Medulla oblongata (tissue), 1 donor: ENCODE results near the gene MFSD12.
"Not testable (repeated sequence)": the region's sequence is repeated elsewhere in the genome, so short reads cannot be mapped to it uniquely, and the experiment has no call there.

ENCODE experiments used
- DNase-seq: peaks from one replicate; pipeline ENCODE4 v3.0.0-alpha.2; 2015; ENCODE audit errors: extremely low spot score

The MFSD12 gene

DNA sequence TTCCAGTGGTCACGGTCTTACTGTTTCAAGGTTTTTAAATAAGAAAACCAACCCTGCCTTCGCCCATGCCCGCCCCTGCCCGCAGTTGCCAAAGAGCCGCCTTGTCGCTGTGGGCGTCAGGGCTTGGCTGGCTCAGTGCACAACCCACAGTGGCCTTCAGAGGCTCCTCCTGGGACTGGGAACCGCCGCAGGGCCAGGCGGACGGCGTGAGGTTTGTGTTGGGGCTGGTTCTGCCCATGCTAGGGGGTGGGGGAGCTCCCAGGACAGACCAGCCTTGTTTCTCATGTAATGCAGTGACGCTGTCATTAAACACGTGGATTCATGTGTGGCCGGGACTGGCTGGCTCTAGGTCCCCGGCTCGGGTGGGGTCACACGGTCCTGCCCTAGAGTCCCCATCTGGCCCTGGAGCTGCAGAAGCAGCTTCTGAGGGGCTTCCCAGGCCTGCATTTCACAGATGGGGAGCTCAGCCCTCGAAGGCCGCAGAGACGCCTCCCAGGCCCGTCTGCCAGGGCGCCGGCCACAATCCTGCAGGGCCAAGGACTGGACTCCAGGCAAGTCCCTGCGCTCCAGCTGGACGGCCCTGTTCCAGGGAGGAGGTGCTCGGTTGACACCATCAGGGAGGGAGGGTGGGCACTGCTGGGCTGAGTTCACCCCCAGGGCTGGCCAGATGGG, 20.8 kb downstream of the MFSD12 start:
- peak; percentile 84 for DNase-seq

DNA sequence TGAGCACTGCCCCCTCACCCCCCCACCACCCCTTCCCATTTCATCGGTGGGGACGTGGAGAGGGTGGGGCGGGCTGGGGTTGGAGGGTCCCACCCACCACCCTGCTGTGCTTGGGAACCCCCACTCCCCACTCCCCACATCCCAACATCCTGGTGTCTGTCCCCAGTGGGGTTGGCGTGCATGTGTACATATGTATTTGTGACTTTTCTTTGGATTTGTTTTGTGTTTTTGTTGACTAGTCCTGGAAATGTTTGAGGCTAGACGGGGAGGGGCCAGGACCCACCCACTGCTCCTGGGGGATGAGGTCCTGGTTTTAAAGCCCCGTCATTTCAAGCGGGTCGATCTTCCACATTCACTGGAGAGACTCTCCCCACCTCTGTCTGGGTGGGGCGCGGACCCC, 21.4 kb downstream of the MFSD12 start:
- no peak for DNase-seq

DNA sequence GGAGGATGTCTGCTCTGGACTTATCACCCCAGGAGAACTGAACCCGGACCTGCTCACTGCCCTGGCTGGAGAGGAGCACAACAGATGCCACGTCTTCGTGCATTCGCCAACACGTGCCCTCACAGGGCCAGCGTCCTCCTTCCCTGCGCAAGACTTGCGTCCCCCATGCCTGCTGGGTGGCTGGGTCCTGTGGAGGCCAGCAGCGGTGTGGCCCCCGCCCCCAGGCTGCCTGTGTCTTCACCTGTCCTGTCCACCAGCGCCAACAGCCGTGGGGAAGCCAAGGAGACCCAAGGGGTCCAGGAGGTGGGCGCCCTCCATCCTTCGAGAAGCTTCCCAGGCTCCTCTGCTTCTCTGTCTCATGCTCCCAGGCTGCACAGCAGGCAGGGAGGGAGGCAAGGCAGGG, 21.8 kb downstream of the MFSD12 start:
- DNase-seq = no peak

DNA sequence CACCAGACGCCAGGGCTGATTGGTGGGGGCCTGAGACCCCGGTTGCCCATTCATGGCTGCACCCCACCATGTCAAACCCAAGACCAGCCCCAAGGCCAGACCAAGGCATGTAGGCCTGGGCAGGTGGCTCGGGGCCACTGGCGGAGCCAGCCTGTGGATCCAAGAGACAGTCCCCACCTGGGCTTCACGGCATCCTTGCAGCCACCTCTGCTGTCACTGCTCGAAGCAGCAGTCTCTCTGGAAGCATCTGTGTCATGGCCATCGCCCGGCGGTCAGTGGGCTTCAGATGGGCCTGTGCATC, 22.2 kb downstream of the MFSD12 start:
- no peak for DNase-seq

DNA sequence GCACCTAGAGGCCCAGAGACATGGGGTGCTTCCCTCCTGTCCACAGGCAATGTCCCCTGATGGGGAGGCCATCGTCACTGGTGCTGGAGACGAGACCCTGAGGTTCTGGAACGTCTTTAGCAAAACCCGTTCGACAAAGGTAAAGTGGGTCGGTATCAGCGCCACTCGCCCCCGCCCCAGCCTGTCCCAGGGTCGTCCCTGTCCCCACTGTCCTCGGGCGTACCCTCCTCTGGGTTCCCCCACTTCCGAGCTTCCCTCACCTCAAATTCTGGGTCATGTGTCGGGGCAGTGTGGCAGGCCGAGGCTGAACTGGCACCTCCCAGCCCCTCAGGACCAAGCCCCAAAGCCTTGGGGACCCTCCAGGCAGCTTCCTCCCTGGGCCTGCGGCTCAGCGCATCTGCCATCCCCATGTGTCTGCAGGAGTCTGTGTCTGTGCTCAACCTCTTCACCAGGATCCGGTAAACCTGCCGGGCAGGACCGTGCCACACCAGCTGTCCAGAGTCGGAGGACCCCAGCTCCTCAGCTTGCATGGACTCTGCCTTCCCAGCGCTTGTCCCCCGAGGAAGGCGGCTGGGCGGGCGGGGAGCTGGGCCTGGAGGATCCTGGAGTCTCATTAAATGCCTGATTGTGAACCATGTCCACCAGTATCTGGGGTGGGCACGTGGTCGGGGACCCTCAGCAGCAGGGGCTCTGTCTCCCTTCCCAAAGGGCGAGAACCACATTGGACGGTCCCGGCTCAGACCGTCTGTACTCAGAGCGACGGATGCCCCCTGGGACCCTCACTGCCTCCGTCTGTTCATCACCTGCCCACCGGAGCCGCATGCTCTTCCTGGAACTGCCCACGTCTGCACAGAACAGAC, 22.8 kb downstream of the MFSD12 start:
- DNase-seq = no peak

DNA sequence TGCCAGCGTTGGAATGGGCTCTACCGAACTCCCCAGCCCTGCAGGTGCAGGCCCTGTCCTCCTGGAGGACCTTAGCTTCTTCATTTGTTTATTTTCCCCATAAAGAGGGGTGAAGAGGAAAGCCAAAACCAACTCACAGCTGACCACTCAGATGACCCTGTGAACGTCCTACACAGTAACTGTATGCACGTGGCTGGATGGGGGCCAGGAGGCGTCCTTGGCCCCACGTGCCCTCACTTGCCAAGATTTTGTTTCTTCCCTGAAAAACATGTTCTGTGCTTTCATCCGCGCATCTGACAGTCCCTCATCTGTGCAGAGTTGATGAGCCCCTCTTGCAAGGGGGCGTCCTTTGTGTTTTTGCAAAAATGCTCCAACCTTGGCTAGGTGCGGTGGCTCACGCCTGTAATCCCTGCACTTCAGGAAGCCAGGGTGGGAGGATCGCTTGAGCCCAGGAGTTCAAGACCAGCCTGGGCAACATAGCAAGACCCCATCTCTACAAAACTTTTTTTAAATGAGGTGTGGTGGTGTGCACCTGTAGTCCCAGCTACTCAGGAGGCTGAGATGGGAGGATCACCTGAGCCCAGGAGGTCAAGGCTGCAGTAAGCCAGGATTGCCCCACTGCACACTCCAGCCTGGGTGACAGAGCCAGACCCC, 23.7 kb downstream of the MFSD12 start:
- no peak for DNase-seq

DNA sequence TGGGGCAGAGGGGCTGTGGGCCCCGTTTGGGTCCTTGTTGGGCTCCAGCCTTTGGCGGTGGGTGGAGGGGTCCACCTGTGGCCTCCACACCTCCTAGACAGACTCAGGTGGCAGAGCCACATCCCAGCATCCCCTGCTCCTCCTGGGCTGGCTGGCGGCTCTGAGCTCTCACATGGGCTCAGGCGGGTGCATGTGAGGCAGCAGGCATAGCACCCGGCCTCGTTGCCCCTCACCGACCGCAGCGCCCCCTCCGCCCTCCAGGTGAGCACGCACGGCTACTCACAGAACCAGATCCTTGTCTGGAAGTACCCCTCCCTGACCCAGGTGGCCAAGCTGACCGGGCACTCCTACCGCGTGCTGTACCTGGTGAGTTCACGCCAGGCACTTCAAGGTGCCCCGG, 24.4 kb downstream of the MFSD12 start:
- DNase-seq = no peak

DNA sequence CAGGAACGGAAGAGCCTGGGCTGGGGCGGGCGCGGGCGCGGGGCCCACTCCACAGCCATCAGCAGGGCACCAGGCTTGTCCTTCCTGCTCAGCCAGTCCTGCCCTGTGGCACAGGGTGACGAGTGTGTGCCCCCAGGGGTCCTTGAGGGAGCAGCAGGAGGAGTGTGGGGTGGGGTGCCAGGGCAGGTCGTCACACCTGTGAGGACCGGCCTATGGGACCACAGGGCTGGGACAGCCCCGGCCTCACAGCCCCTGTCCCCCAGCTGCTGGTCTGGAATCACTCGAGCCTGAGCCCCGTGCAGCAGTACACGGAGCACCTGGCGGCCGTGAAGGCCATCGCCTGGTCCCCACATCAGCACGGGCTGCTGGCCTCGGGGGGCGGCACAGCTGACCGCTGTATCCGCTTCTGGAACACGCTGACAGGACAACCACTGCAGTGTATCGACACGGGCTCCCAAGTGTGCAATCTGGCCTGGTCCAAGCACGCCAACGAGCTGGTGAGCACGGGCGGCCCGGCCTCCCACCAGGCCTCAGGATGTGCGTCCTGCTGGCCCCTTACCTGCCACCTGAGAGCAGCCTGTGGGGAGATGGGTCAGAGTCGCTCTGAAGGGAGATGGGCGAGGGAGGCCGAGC, 25.1 kb downstream of the MFSD12 start:
- DNase-seq = no peak

DNA sequence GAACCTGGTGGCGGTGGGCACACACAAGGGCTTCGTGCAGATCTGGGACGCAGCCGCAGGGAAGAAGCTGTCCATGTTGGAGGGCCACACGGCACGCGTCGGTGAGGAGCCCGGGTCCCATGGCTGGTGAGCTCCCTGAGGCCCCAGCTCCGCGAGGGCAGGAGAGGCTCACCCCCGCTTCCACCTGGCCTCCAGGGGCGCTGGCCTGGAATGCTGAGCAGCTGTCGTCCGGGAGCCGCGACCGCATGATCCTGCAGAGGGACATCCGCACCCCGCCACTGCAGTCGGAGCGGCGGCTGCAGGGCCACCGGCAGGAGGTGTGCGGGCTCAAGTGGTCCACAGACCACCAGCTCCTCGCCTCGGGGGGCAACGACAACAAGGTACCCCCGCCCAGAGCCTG, 25.7 kb downstream of the MFSD12 start:
- no peak for DNase-seq

DNA sequence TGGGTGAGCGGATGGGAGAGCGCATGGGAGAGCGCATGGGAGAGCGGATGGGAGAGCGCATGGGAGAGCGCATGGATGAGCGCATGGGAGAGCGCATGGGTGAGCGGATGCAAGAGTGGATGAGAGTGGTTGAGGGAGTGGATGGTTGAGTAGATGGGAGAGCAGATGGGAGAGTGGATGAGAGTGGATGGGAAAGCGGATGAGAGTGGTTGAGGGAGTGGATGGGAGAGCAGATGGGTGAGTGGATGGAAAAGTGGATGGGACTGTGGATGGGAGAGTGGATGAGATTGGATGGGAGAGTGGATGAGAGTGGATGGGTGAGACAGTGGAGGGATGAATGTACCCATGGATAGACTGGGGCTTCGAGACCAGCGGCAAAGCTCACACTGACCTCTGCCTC, 27.0 kb downstream of the MFSD12 start:
- no peak for DNase-seq

DNA sequence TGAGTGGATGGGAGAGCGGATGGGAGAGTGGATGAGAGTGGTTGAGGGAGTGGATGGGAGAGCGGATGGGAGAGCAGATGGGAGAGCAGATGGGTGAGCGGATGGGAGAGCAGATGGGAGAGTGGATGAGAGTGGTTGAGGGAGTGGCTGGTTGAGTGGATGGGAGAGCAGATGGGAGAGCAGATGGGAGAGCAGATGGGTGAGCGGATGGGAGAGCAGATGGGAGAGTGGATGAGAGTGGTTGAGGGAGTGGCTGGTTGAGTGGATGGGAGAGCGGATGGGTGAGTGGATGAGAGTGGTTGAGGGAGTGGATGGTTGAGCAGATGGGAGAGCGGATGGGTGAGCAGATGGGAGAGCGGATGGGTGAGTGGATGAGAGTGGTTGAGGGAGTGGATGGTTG, 28.1 kb downstream of the MFSD12 start:
- DNase-seq = not testable (repeated sequence)

DNA sequence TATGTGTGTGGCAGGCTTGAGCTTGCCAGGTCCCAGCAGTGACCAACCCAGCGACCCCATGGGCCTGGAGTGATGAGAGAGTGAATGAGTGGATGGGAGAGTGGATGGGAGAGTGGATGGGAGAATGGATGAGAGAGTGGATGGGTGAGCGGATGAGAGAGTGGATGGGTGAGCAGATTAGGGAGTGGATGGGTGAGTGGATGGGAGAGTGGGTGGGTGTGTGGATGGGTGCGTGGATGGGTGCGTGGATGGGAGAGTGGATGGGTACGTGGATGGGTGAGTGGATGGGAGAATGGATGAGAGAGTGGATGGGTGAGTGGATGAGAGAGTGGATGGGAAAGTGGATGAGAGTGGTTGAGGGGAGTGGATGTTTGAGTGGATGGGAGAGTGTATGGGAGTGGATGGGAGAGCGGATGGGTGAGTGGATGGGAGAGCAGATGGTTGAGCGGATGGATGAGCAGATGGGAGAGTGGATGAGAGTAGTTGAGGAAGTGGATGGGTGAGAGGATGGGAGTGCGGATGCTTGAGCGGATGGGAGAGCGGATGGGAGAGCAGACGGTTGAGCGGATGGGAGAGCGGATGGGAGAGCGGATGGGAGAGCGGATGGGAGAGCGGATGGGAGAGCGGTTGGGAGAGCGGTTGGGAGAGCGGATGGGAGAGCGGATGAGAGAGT, 28.7 kb downstream of the MFSD12 start:
- DNase-seq = no peak

DNA sequence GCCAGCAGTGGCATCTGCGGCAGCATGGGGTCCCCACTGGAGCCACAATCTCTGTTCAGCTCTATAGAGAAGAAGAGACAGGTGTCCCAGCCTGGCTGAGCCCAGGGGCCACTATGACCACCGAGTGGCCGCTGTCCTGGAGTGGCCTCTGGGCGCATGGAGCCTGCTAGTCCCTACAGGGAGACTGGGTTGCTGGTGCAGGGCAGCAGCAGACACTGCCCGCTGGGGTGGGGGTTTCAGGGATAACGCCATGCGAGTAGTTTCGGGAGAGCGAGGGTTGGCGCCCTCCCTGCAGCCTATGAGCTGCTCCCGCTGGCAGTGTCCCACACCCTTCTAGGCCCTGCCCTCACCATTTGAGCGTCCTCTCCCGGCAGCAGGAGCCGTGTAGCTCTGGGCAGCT, 29.3 kb downstream of the MFSD12 start:
- DNase-seq = no peak

DNA sequence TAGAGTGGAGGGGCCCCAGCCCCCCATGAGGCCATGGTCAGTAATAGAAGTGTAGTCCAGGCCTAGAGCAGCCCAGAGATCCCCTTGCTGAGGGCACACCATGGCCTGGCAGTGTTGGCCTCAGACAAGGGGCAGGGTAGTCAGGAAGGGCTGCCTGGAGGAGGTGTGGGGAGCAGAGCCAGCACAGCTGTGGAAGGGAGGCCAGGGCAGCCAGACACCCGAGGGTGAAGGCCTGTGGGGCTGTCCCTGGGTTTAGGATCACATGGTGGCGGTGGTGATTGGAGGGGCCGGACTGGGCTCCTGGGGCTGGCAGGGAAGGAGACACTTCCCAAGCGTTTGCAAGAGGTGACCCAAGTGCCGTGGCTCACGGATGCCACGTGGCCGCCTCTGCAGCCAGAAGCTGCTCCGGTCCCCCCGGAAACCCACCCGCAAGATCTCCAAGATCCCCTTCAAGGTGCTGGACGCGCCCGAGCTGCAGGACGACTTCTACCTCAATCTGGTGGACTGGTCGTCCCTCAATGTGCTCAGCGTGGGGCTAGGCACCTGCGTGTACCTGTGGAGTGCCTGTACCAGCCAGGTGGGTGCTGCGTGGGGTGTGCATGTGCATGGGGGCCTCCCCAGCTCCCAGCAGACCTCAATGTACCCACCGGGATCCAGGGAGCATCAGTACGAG, 30.0 kb downstream of the MFSD12 start:
- no peak for DNase-seq

DNA sequence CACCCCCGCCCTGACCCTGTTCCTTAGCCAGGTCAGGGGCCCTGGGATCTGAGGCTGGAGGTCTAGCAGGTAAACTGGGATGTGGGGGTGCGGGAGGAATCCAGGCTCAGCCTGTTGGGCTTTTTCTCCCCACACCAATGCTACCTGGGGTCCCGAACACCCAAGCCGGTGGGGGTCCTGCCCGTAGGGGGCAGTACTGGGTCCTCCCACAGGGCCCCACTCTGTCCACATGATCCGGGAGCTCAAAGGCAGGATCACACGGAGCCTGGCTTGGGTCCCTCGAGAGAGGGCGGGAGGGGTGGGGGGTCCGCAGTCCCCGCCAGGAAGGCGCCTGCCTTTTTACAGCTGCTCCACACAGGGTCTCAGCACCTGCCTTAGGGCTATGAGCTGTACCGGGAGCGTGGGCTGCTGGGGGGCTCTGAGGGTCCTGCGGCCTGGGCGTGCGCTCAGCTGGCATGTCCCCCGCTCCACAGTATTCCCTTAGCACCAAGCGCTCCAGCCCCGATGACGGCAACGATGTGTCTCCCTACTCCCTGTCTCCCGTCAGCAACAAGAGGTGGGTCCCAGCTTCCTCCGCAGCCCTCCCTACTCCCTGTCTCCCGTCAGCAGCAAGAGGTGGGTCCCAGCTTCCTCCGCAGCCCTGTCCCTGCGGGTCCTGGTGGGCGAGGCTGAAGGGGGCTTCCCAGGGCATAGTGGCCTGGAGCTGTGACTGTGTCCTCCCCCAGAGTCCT, 30.7 kb downstream of the MFSD12 start:
- no peak for DNase-seq

DNA sequence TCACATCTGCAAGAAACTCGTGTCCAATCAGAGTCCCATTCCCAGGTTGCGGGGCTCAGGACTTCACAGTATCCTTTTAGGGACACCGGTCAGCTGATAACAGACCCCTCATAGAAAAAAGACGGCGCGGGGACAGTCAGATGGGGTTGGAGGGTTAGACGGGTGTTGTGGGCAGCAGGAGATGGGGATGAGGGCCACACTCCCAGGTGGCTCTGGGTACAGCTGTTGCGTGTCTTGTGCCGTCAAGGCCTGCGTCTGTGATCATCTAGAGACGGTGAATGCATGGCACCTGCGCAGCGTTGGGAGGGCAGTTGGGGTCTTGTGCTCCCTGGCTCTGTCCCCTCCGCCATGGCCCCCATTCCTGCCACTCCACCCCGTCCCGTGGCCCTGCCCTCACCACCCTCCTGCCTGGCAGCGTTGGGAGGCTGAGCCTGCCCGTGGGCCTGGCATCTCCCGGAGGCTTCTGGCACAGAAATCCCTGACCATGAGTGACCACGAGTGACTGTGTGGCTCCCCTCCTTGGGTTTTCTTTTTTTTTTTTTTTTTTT, 32.4 kb downstream of the MFSD12 start:
- DNase-seq = no peak

DNA sequence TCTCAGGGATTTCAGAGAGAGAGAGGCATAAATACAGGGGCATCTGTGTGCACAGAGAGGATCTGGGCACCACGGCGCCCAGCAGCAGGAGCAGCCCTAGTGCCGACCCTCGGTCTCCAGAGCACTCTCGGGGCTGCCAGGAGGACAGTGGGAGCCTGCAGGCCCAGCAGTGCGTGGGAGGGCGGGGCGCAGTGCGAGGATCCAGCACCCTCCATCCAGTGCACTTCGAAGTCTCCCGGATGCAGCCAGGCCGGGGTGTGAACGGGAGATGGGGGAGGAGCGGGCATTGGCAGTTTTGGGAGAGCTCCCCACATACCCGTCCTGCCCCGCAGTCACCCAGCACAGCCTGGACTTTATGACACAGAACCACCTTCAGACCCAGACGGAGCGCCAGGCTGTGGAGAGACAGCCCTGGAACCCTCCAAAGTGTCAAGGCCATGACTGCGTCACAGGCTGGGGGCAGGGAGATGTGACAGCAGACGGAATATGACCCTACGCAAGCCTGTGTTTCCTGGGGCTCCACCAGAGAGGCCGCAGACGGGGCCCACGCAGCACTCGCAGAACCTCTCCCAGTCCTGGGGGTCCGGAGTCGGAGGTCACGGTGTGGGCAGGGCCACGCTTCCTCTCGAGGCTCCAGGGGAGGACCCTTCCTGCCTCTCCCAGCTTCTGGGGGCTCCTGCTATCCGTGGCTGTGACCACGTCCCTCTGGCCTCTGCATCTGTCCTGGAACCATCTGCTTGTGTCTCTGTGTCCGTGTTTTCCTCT, 33.1 kb downstream of the MFSD12 start:
- DNase-seq = no peak

DNA sequence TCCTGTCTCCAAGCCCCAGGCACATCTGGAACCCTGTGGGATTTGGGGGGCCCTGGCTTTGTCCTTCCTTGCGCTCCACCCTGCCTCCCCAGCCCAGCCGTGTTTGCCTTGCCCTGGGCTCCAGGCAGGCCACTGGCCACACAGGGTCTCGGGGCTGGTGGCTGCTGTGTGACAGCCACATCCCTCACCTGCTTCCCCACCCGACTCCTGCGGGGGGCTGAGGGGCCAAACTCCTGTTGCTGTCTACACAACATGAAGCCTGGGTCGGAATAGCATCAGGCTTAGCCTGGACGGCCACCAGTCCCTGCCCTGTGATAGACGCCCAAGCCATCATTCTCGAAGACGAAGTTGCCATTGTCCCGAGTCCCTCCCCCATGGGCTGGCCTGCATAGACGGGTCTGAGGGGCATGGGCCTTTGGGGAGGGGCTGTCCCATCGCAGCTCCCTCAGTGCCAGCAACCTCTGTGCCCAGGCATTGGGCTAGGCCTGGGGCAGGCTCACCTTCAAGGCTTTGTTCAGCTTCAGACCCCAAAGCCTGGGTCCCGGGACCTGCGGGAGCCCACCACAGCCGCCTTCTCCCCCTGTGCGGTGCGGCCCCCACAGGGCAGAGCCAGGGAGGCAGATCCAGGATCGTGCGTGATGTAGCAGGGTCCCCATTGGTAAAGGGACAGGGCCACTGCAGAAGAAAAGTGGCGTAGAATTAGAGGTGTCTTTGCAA, 33.9 kb downstream of the MFSD12 start:
- no peak for DNase-seq
